NCI-H2107 (cell line): ENCODE measurements around the gene ZNF385D.

ENCODE experiments used
- DNase-seq: peaks from one replicate; lab custom pipeline; 2025; lab: John Stamatoyannopoulos, UW

Gene ZNF385D

GRCh38 chr3:21750080-21750696 is 822 bp downstream of the ZNF385D start:
- no peak for DNase-seq

- no peak for DNase-seq
Observed at GRCh38 chr3:21747966-21748555, 2.9 kb downstream of the ZNF385D start.

GRCh38 chr3:21747376-21747775 is 3.6 kb downstream of the ZNF385D start:
- no peak for DNase-seq

GRCh38 chr3:21745966-21746365 is 5.0 kb downstream of the ZNF385D start:
- DNase-seq = no peak

- no peak for DNase-seq
Observed at GRCh38 chr3:21744793-21745192, 6.2 kb downstream of the ZNF385D start.

GRCh38 chr3:21738935-21739702 is 11.9 kb downstream of the ZNF385D start:
- DNase-seq = no peak

- DNase-seq = no peak
Observed at GRCh38 chr3:21738283-21738682, 12.7 kb downstream of the ZNF385D start.

GRCh38 chr3:21734746-21735145 is 16.3 kb downstream of the ZNF385D start:
- no peak for DNase-seq

- DNase-seq = no peak
Observed at GRCh38 chr3:21729888-21730459, 21.0 kb downstream of the ZNF385D start.

- DNase-seq = no peak
Observed at GRCh38 chr3:21729331-21729730, 21.7 kb downstream of the ZNF385D start.

- DNase-seq = no peak
Observed at GRCh38 chr3:21722768-21723167, 28.2 kb downstream of the ZNF385D start.

GRCh38 chr3:21722301-21722700 is 28.7 kb downstream of the ZNF385D start:
- no peak for DNase-seq

- no peak for DNase-seq
Observed at GRCh38 chr3:21718943-21719591, 31.9 kb downstream of the ZNF385D start.

- DNase-seq = no peak
Observed at GRCh38 chr3:21718161-21718765, 32.7 kb downstream of the ZNF385D start.

- no peak for DNase-seq
Observed at GRCh38 chr3:21715662-21716061, 35.3 kb downstream of the ZNF385D start.

- no peak for DNase-seq
Observed at GRCh38 chr3:21705769-21706168, 45.2 kb downstream of the ZNF385D start.

- no peak for DNase-seq
Observed at GRCh38 chr3:21704796-21705195, 46.2 kb downstream of the ZNF385D start.

GRCh38 chr3:21703291-21703690 is 47.7 kb downstream of the ZNF385D start:
- no peak for DNase-seq

GRCh38 chr3:21697707-21698106 is 53.3 kb downstream of the ZNF385D start:
- DNase-seq = no peak

GRCh38 chr3:21694506-21694905 is 56.5 kb downstream of the ZNF385D start:
- no peak for DNase-seq

GRCh38 chr3:21691036-21691435 is 60.0 kb downstream of the ZNF385D start:
- DNase-seq = no peak

GRCh38 chr3:21682206-21682605 is 68.8 kb downstream of the ZNF385D start:
- no peak for DNase-seq
